Natural killer cell (primary cell): Measurements from ENCODE around the gene PHLDA2. TPM values are rescaled to one million over a fixed set of nuclear protein-coding genes. Genes with fewer than 3 reads are reported as not detected.
A peak's percentile ranks its signal among the peaks of the same experiment; 100 is the strongest.

ENCODE experiments used
- ATAC-seq, 3 donors: fragments of 150-1000 bp in 2 of 3; fragments of 200-7000 bp in 1 of 3; cut with Tn5 transposase; 1 replicate in 1 of 3; 2 replicates in 2 of 3; pipeline ENCODE4 v1.10.0; 2021; ENCODE audit warnings: mild to moderate bottlenecking in 2 of 3, moderate library complexity in 2 of 3
- DNase-seq, 2 donors: peaks; one replicate each; pipeline versions ENCODE4 v3.0.0 to v3.0.0-alpha.2; 2013 to 2021; ENCODE audit warnings: mixed read lengths in 1 of 2
- H3K27ac ChIP-seq: one replicate; pipeline ENCODE4 v1.5.1; 2013; ENCODE audit warnings: mild to moderate bottlenecking, low read length
- H3K27me3 ChIP-seq: one replicate; pipeline ENCODE4 v1.6.1; 2013; ENCODE audit warnings: low read length; ENCODE audit not compliant: control insufficient read depth, insufficient read depth
- H3K36me3 ChIP-seq: one replicate; pipeline ENCODE4 v1.6.1; 2013; ENCODE audit warnings: low read length; ENCODE audit not compliant: control insufficient read depth, insufficient read depth
- H3K4me1 ChIP-seq: one replicate; pipeline ENCODE4 v1.6.1; 2013; ENCODE audit warnings: low read length; ENCODE audit not compliant: control insufficient read depth, insufficient read depth
- H3K4me3 ChIP-seq: one replicate; pipeline ENCODE4 v1.5.1; 2013; ENCODE audit warnings: low read length
- H3K9me3 ChIP-seq: one replicate; pipeline ENCODE4 v1.6.1; 2013; ENCODE audit warnings: low read length; ENCODE audit not compliant: control insufficient read depth, insufficient read depth
- H3K27ac Mint-ChIP-seq, 2 donors: one replicate each; pipeline ENCODE4 v1.8.0; 2022; ENCODE audit warnings: mild to moderate bottlenecking in 2 of 2, mixed read lengths in 2 of 2, moderate library complexity in 1 of 2
- H3K27me3 Mint-ChIP-seq, 2 donors: one replicate each; pipeline ENCODE4 v1.8.0; 2022; ENCODE audit warnings: low read depth in 2 of 2, mixed read lengths in 2 of 2
- H3K36me3 Mint-ChIP-seq: one replicate; pipeline ENCODE4 v1.8.0; 2022; ENCODE audit warnings: mixed read lengths
- H3K4me1 Mint-ChIP-seq, 2 donors: one replicate each; pipeline ENCODE4 v1.8.0; 2022; ENCODE audit warnings: mixed read lengths in 2 of 2
- H3K4me3 Mint-ChIP-seq: one replicate; pipeline ENCODE4 v1.8.0; 2022; ENCODE audit warnings: mild to moderate bottlenecking, moderate library complexity, mixed read lengths
- H3K9me3 Mint-ChIP-seq, 2 donors: one replicate each; pipeline ENCODE4 v1.8.0; 2022; ENCODE audit warnings: mixed read lengths in 2 of 2
- WGBS: methylation state at CpG from one replicate; pipeline ENCODE4 v1.1.7; 2013; ENCODE audit warnings: missing lambda C conversion rate; ENCODE audit not compliant: insufficient coverage; 5-methylcytosine and 5-hydroxymethylcytosine counted together
- intact Hi-C: fragments of 100-400 bp; cut with micrococcal nuclease; formaldehyde crosslinking; loops from one replicate; pipeline ENCODE4 v1.14.2; 2022
- total RNA-seq, 4 donors: library from RNA; stranded (reverse); fragments of 120-200 nt in 1 of 4; gene quantifications; one replicate each; pipeline versions ENCODE4 v1.2.3 to v1.2.4, GENCODE V29; 2013 to 2022
- TF ChIP-seq, protein P1 (sequence below): fragments of 200-600 bp; IDR thresholded peaks from one replicate; pipeline ENCODE4 v1.8.0; 2022; ENCODE audit warnings: antibody characterized with exemption

The PHLDA2 gene
- total RNA-seq, 3 donors from 2014 or later (not counting 1 experiment from before 2014, with no cell fraction given) = 0.79 to 3.2 (median 2.2) TPM

DNA sequence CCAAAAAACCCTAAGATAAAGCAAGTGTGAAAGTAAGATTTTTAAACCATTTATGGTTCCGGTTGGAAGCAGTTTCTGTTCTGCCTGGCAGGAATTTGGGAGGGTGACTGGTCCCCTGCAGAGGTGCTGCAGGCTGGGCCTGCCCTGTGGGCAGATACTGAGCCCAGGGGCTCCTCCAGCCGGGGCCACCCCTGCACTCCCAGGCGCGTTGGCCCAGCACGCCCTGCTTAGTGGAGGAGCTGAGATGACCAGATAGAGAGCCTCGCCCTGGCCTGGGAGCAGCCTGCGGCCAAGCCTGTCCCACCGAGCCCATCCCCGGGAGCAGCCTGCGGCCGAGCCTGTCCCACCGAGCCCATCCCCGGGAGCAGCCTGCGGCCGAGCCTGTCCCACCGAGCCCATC, 8.0 kb downstream of the PHLDA2 start:
- no peak for ATAC-seq
- Mint-ChIP-seq H3K4me1 (no peaks in the 10 kb centered on the region), H3K27ac (no peak overlapping the region), H3K36me3 (no peaks in the 10 kb centered on the region), H3K27me3 (no peaks in the 10 kb centered on the region), H3K4me3 (no peak overlapping the region), H3K9me3 (no peaks in the 10 kb centered on the region)
- no peaks in the 10 kb centered on the region for H3K9me3 ChIP-seq
- H3K4me3 ChIP-seq = no peak overlapping the region
- no peaks in the 10 kb centered on the region for H3K27me3 ChIP-seq
- DNase-seq = no peak
- H3K4me1 ChIP-seq = no peaks in the 10 kb centered on the region
- TF ChIP-seq, protein P1, sequence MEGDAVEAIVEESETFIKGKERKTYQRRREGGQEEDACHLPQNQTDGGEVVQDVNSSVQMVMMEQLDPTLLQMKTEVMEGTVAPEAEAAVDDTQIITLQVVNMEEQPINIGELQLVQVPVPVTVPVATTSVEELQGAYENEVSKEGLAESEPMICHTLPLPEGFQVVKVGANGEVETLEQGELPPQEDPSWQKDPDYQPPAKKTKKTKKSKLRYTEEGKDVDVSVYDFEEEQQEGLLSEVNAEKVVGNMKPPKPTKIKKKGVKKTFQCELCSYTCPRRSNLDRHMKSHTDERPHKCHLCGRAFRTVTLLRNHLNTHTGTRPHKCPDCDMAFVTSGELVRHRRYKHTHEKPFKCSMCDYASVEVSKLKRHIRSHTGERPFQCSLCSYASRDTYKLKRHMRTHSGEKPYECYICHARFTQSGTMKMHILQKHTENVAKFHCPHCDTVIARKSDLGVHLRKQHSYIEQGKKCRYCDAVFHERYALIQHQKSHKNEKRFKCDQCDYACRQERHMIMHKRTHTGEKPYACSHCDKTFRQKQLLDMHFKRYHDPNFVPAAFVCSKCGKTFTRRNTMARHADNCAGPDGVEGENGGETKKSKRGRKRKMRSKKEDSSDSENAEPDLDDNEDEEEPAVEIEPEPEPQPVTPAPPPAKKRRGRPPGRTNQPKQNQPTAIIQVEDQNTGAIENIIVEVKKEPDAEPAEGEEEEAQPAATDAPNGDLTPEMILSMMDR = no peak
- no peak overlapping the region for H3K27ac ChIP-seq
- H3K36me3 ChIP-seq = no peaks in the 10 kb centered on the region
- intact Hi-C loops = no loop called here
- WGBS = 95% methylated on average over 9 of the region's 16 CpGs

DNA sequence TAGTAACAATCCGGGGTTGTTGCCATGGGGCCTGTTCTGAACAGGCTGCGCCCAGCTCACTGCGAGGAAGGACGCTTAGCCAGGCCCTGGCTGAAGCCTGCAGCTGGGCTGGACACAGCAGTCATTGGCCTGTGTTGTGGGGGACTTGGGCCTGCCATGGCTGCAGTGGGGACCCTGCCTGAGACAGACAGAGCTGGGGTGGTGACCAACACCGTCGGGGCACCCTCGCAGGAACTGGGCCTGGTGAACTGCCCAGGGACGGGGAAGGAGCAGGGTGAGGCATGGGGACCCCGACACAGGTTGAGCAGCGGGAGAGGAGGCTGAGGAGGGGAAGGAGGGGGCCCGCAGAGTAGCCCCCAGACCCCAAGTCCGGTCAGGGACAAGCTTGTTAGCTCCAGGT, 8.9 kb downstream of the PHLDA2 start:
- Mint-ChIP-seq H3K27me3 (no peaks in the 10 kb centered on the region), H3K9me3 (no peaks in the 10 kb centered on the region), H3K4me1 (no peaks in the 10 kb centered on the region), H3K4me3 (no peak overlapping the region), H3K36me3 (no peaks in the 10 kb centered on the region), H3K27ac (no peak overlapping the region)
- ATAC-seq = no peak
- DNase-seq = no peak
- Histone ChIP-seq H3K4me3 (no peak overlapping the region), H3K9me3 (no peaks in the 10 kb centered on the region), H3K4me1 (no peaks in the 10 kb centered on the region), H3K36me3 (no peaks in the 10 kb centered on the region), H3K27me3 (no peaks in the 10 kb centered on the region), H3K27ac (no peak overlapping the region)
- TF ChIP-seq, protein P1 = no peak
- intact Hi-C loops = no loop called here
- 93% methylated on average over 12 of the region's 12 CpGs for WGBS

DNA sequence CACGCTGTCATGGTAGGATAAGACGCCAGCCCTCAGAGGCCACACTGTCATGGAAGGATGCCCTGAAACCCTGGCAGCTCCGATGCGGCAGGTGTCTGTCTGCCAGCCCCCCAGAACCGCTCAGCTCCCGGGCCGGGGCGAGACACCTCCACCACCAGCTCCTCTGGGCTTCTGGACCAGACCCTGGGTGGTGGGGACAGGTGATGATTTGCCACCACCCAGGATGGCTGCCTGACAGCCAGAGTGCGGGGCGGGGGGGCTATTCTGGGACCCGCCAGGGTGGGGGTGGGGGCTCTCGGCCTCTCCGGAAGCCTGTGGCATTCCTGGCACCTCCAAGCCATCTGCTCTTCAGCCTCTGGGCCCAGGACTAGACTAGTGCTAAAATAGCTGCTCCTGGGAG, 9.4 kb downstream of the PHLDA2 start:
- no peaks in the 10 kb centered on the region for H3K27me3 ChIP-seq
- H3K4me1 Mint-ChIP-seq = no peaks in the 10 kb centered on the region
- H3K4me3 ChIP-seq = no peak overlapping the region
- H3K27ac ChIP-seq = no peak overlapping the region
- TF ChIP-seq, protein P1 = no peak
- DNase-seq (no peak), ATAC-seq (no peak)
- no peaks in the 10 kb centered on the region for H3K9me3 ChIP-seq
- no peak overlapping the region for H3K27ac Mint-ChIP-seq
- H3K36me3 Mint-ChIP-seq = no peaks in the 10 kb centered on the region
- no peaks in the 10 kb centered on the region for H3K27me3 Mint-ChIP-seq
- intact Hi-C loops = no loop called here
- H3K4me3 Mint-ChIP-seq = no peak overlapping the region
- no peaks in the 10 kb centered on the region for H3K36me3 ChIP-seq
- 94% methylated on average over 13 of the region's 13 CpGs for WGBS
- no peaks in the 10 kb centered on the region for H3K4me1 ChIP-seq
- no peaks in the 10 kb centered on the region for H3K9me3 Mint-ChIP-seq

DNA sequence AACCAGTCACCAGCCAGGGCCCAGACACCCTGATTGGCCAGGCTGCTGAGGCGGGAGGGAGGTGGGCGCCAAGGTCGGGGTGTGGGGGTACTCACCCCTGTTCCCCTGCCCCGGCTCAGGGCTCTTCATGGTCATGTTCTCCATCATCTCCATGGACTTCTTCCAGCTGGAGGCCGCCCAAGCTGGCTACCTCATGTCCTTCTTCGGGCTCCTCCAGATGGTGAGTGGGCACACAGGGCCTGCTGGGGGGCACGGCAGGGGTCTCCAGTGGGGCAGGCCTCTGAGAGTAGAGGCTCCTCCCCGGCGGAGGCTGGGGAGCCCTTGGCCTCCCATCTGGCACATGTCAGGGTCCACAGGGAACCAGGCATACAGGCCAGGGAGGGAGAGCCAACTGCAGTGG, 10.0 kb downstream of the PHLDA2 start:
- Mint-ChIP-seq H3K27ac (peak overlapping the region in 1 of 2 donors; percentile 22), H3K4me3 (no peak overlapping the region), H3K27me3 (no peaks in the 10 kb centered on the region), H3K36me3 (no peaks in the 10 kb centered on the region), H3K4me1 (peaks cover under 1 to 2% of the 10 kb centered on the region in 2 donors), H3K9me3 (no peaks in the 10 kb centered on the region)
- no peak overlapping the region for H3K27ac ChIP-seq
- intact Hi-C loops = no loop called here
- H3K27me3 ChIP-seq = no peaks in the 10 kb centered on the region
- ATAC-seq (no peak), DNase-seq (no peak)
- no peaks in the 10 kb centered on the region for H3K36me3 ChIP-seq
- TF ChIP-seq, protein P1 = no peak
- no peak overlapping the region for H3K4me3 ChIP-seq
- H3K4me1 ChIP-seq = peaks cover 6% of the 10 kb centered on the region
- WGBS = 97% methylated on average over 9 of the region's 9 CpGs
- no peaks in the 10 kb centered on the region for H3K9me3 ChIP-seq
